Glutamatergic neuron (in vitro differentiated cells): ENCODE measurements around the gene ACTL10. TPM values are rescaled to one million over a fixed set of nuclear protein-coding genes. Genes with fewer than 3 reads are reported as not detected.

Experiments used
- DNase-seq: peaks from one replicate; pipeline ENCODE4 v3.0.0; 2022
- H3K27ac Mint-ChIP-seq: one replicate; pipeline ENCODE4 v1.8.0; 2020; ENCODE audit warnings: mild to moderate bottlenecking, mixed read lengths, inconsistent platforms; ENCODE audit not compliant: unreplicated experiment
- H3K27me3 Mint-ChIP-seq: one replicate; pipeline ENCODE4 v1.8.0; 2020; ENCODE audit warnings: mild to moderate bottlenecking, moderate library complexity, mixed read lengths, inconsistent platforms; ENCODE audit not compliant: unreplicated experiment
- H3K36me3 Mint-ChIP-seq: one replicate; pipeline ENCODE4 v1.8.0; 2020; ENCODE audit warnings: mild to moderate bottlenecking, mixed read lengths, inconsistent platforms; ENCODE audit not compliant: unreplicated experiment
- H3K4me1 Mint-ChIP-seq: one replicate; pipeline ENCODE4 v1.8.0; 2020; ENCODE audit warnings: mild to moderate bottlenecking, low read depth, mixed read lengths, inconsistent platforms; ENCODE audit not compliant: unreplicated experiment
- H3K4me3 Mint-ChIP-seq: one replicate; pipeline ENCODE4 v1.8.0; 2020; ENCODE audit warnings: mild to moderate bottlenecking, mixed read lengths, inconsistent platforms; ENCODE audit not compliant: unreplicated experiment
- H3K9me3 Mint-ChIP-seq: one replicate; pipeline ENCODE4 v1.8.0; 2020; ENCODE audit warnings: mild to moderate bottlenecking, moderate library complexity, mixed read lengths, inconsistent platforms; ENCODE audit not compliant: unreplicated experiment
- CTCF ChIP-seq: fragments of 200-600 bp; sonication (generic); IDR thresholded peaks from one replicate; pipeline ENCODE4 v1.5.0; 2021; ENCODE audit not compliant: partially characterized antibody, unreplicated experiment
- total RNA-seq: library from RNA; stranded (reverse); fragmentation: NEBNext Ultra II Directional; extraction: Animal tissue kit (Norgen Biotek cat#: 25700); gene quantifications from one replicate; pipeline ENCODE4 v1.2.1, GENCODE V29; 2021; ENCODE audit not compliant: unreplicated experiment

ACTL10 gene
- total RNA-seq, 1 donor from 2014 or later: 1.0 TPM

- Mint-ChIP-seq H3K27ac (peak overlapping the region; percentile 28), H3K4me1 (peaks cover 32% of the 10 kb centered on the region), H3K9me3 (peaks cover 20% of the 10 kb centered on the region), H3K27me3 (peaks cover 5% of the 10 kb centered on the region), H3K36me3 (no peaks in the 10 kb centered on the region), H3K4me3 (peak overlapping the region; percentile 76)
- DNase-seq: peak; percentile 93
- peak; percentile 96 for TF ChIP-seq CTCF
Observed at GRCh38 chr20:33667676-33668465, 1.1 kb downstream of the ACTL10 start.

GRCh38 chr20:33668466-33669155, 1.9 kb downstream of the ACTL10 start:
- peaks cover 6% of the 10 kb centered on the region for H3K27me3 Mint-ChIP-seq
- H3K27ac Mint-ChIP-seq: peak overlapping the region; percentile 43
- peaks cover 35% of the 10 kb centered on the region for H3K4me1 Mint-ChIP-seq
- H3K9me3 Mint-ChIP-seq: peaks cover 20% of the 10 kb centered on the region
- no peaks in the 10 kb centered on the region for H3K36me3 Mint-ChIP-seq
- no peak for DNase-seq
- no peak for TF ChIP-seq CTCF
- no peak overlapping the region for H3K4me3 Mint-ChIP-seq

GRCh38 chr20:33669224-33669623, 2.5 kb downstream of the ACTL10 start:
- no peaks in the 10 kb centered on the region for H3K36me3 Mint-ChIP-seq
- no peak for TF ChIP-seq CTCF
- peaks cover 34% of the 10 kb centered on the region for H3K4me1 Mint-ChIP-seq
- DNase-seq: no peak
- peaks cover 6% of the 10 kb centered on the region for H3K27me3 Mint-ChIP-seq
- no peak overlapping the region for H3K4me3 Mint-ChIP-seq
- H3K9me3 Mint-ChIP-seq: peaks cover 20% of the 10 kb centered on the region
- H3K27ac Mint-ChIP-seq: no peak overlapping the region

- Mint-ChIP-seq H3K4me3 (peak overlapping the region; percentile 27), H3K27ac (peak overlapping the region; percentile 59), H3K36me3 (no peaks in the 10 kb centered on the region), H3K4me1 (peaks cover 29% of the 10 kb centered on the region), H3K27me3 (peaks cover 9% of the 10 kb centered on the region), H3K9me3 (peaks cover 17% of the 10 kb centered on the region)
- TF ChIP-seq CTCF: no peak
- DNase-seq: no peak
Observed at GRCh38 chr20:33669873-33670640, 3.3 kb downstream of the ACTL10 start.
